GM12891 (cell line): ENCODE data around the gene PTPRN2.

ENCODE experiments used
- PAX5 ChIP-seq: IDR thresholded peaks from 2 replicates; pipeline ENCODE4 v1.6.1; 2011; ENCODE audit warnings: low read length, moderate library complexity, mild to moderate bottlenecking; ENCODE audit not compliant: insufficient read depth, severe bottlenecking
- POLR2A ChIP-seq: IDR thresholded peaks from 2 replicates; pipeline ENCODE4 v1.6.1; 2011; ENCODE audit warnings: low read depth, low read length, control low read depth
- POLR2AphosphoS5 ChIP-seq: IDR thresholded peaks from 2 replicates; pipeline ENCODE4 v1.6.1; 2011; ENCODE audit warnings: low read depth, low read length, control low read depth
- POU2F2 ChIP-seq: IDR thresholded peaks from 2 replicates; pipeline ENCODE4 v1.6.1; 2011; ENCODE audit warnings: low read depth, mild to moderate bottlenecking, control low read depth, low read length, moderate library complexity
- SPI1 ChIP-seq: IDR thresholded peaks from 2 replicates; pipeline ENCODE4 v1.6.1; 2011; ENCODE audit warnings: low read depth, low read length, control low read depth
- TAF1 ChIP-seq: IDR thresholded peaks from 2 replicates; pipeline ENCODE4 v1.6.1; 2011; ENCODE audit warnings: low read depth, low read length, control low read depth

GRCh38 chr7:157662981-157663716 lies 924.5 kb downstream of the PTPRN2 start:
- no peak for TF ChIP-seq POLR2A
- TF ChIP-seq POLR2AphosphoS5 = no peak
- no peak for TF ChIP-seq TAF1
- no peak for TF ChIP-seq PAX5
- no peak for TF ChIP-seq SPI1
- no peak for TF ChIP-seq POU2F2
